GM12875 (cell line): Measurements from ENCODE around the gene AP1G2.

Experiments
- H3K4me3 ChIP-seq: one replicate; pipeline ENCODE4 v1.5.1; 2011; ENCODE audit warnings: low read depth, low read length, control low read depth
- CTCF ChIP-seq: IDR thresholded peaks from 2 replicates; pipeline ENCODE4 v1.5.1; 2011; ENCODE audit warnings: low read depth, mild to moderate bottlenecking, control low read depth, inconsistent platforms, low read length, moderate library complexity, borderline replicate concordance; ENCODE audit not compliant: insufficient read depth

The AP1G2 gene

GRCh38 chr14:23514644-23514957 is 53.0 kb downstream of the AP1G2 start:
- TF ChIP-seq CTCF = no peak
- no peak overlapping the region for H3K4me3 ChIP-seq

GRCh38 chr14:23513818-23514643 is 53.6 kb downstream of the AP1G2 start:
- no peak overlapping the region for H3K4me3 ChIP-seq
- TF ChIP-seq CTCF = no peak

GRCh38 chr14:23513005-23513817 is 54.4 kb downstream of the AP1G2 start:
- H3K4me3 ChIP-seq = no peak overlapping the region
- TF ChIP-seq CTCF = no peak

- H3K4me3 ChIP-seq = no peak overlapping the region
- no peak for TF ChIP-seq CTCF
These were observed 55.4 kb downstream of the AP1G2 start for GRCh38 chr14:23512156-23512555.
